HepG2 (cell line): ENCODE measurements around the gene CCDC87. TPM values are rescaled to one million over a fixed set of nuclear protein-coding genes. Genes with fewer than 3 reads are reported as not detected.

Source experiments
- ATAC-seq: fragments of 200-7000 bp; cut with Tn5 transposase; 3 replicates; pipeline ENCODE4 v1.9.1; 2020; ENCODE audit warnings: mild to moderate bottlenecking, moderate library complexity
- BruUV-seq: library from RNA; stranded (reverse); fragments of 400-500 nt; replicated peaks from 2 replicates; lab custom pipeline; 2021; lab: Mats Ljungman, UMichigan
- CTCF ChIA-PET: fragments of 300-600 bp; formaldehyde crosslinking; extraction: SDS; loops from one replicate; lab custom pipeline; 2021; ENCODE audit warnings: low total read pairs, inconsistent platforms, low intra/inter-chr PET ratio; lab: Yijun Ruan, JAX
- POLR2A ChIA-PET: fragments of 350-600 bp; sonication (Branson Sonifier 250); formaldehyde crosslinking; loops from one replicate; lab custom pipeline; 2020; ENCODE audit warnings: antibody characterized with exemption, inconsistent platforms; lab: Yijun Ruan, JAX
- DNase-seq: peaks from one replicate; pipeline ENCODE4 v3.0.0-alpha.2; 2015; ENCODE audit warnings: low spot score
- FAIRE-seq: peaks from 3 replicates; lab custom pipeline; 2011; peaks lifted over from hg19 to GRCh38; lab: Jason Lieb, UNC
- H2AFZ ChIP-seq: one replicate; pipeline ENCODE4 v1.6.1; 2011; ENCODE audit warnings: low read length, inconsistent platforms
- H3K27ac ChIP-seq: fragments of 300-600 bp; 3 replicates; pipeline ENCODE4 v1.8.0; 2011; ENCODE audit warnings: mixed run types, mild to moderate bottlenecking, mixed read lengths, low read length, inconsistent platforms; ENCODE audit not compliant: insufficient read depth; ENCODE audit errors: extremely low read length
- H3K27me3 ChIP-seq, 2 experiments: fragments of 200-600 bp in 1 of 2; 2 replicates in 1 of 2; 3 replicates in 1 of 2; pipeline versions ENCODE4 v1.6.0 to v1.8.0; 2011; ENCODE audit warnings: low read length in 2 of 2, mild to moderate bottlenecking in 2 of 2, moderate library complexity in 2 of 2, inconsistent platforms in 1 of 2; ENCODE audit not compliant: insufficient read depth in 2 of 2, control insufficient read depth in 1 of 2
- H3K36me3 ChIP-seq, 2 experiments: fragments of 200-600 bp in 1 of 2; replicated peaks in 1 of 2; 2 replicates in 1 of 2; 3 replicates in 1 of 2; pipeline versions ENCODE4 v1.5.1 to v1.8.0; 2011; ENCODE audit warnings: low read length in 2 of 2, inconsistent platforms in 1 of 2; ENCODE audit not compliant: insufficient read depth in 2 of 2, control insufficient read depth in 1 of 2
- H3K4me1 ChIP-seq: 2 replicates; pipeline ENCODE4 v1.5.1; 2012; ENCODE audit warnings: low read length, inconsistent platforms; ENCODE audit not compliant: insufficient read depth
- H3K4me2 ChIP-seq: 2 replicates; pipeline ENCODE4 v1.6.0; 2011; ENCODE audit warnings: low read depth, low read length, inconsistent platforms
- H3K4me3 ChIP-seq, 3 experiments: fragments of 200-600 bp in 1 of 3; sonication (generic), shearing (Covaris generic) in 1 of 3; replicated peaks in 1 of 3; 2 replicates each; pipeline ENCODE4 v1.5.1; 2011 to 2016; ENCODE audit warnings: low read length in 3 of 3, inconsistent platforms in 2 of 3, low read depth in 2 of 3, mild to moderate bottlenecking in 2 of 3, control low read depth in 1 of 3, mixed read lengths in 1 of 3; ENCODE audit not compliant: insufficient read depth in 1 of 3
- H3K79me2 ChIP-seq: one replicate; pipeline ENCODE4 v1.6.1; 2011; ENCODE audit warnings: low read length, inconsistent platforms; ENCODE audit not compliant: insufficient read depth
- H3K9ac ChIP-seq: 2 replicates; pipeline ENCODE4 v1.6.0; 2011; ENCODE audit warnings: mild to moderate bottlenecking, low read depth, low read length, inconsistent platforms; ENCODE audit not compliant: insufficient read depth
- H3K9me3 ChIP-seq: 2 replicates; pipeline ENCODE4 v1.5.1; 2012; ENCODE audit warnings: mild to moderate bottlenecking, low read length
- H4K20me1 ChIP-seq: 2 replicates; pipeline ENCODE4 v1.6.0; 2011; ENCODE audit warnings: inconsistent platforms, mild to moderate bottlenecking, low read length, moderate library complexity; ENCODE audit not compliant: insufficient read depth
- CSRNP1 ChIP-seq: sonication (generic); formaldehyde crosslinking; IDR thresholded peaks from 2 replicates; pipeline ENCODE4 v1.8.1; 2023; ENCODE audit warnings: mild to moderate bottlenecking, missing genetic modification reagents
- GMEB2 ChIP-seq: IDR thresholded peaks from 2 replicates; pipeline ENCODE4 v1.6.1; 2016; ENCODE audit warnings: missing biosample characterization, missing genetic modification reagents, low read depth
- HNF1B ChIP-seq: sonication (generic); formaldehyde crosslinking; IDR thresholded peaks from 2 replicates; pipeline ENCODE4 v1.5.1; 2020; ENCODE audit warnings: mild to moderate bottlenecking, moderate library complexity, missing genetic modification reagents
- MZF1 ChIP-seq: sonication (generic); formaldehyde crosslinking; IDR thresholded peaks from 2 replicates; pipeline ENCODE4 v1.8.1; 2023; ENCODE audit warnings: mild to moderate bottlenecking, missing genetic modification reagents, borderline replicate concordance
- SMAD1 ChIP-seq: sonication (generic); formaldehyde crosslinking; IDR thresholded peaks from 2 replicates; pipeline ENCODE4 v1.4.0; 2020; ENCODE audit warnings: missing genetic modification reagents, low read depth, mild to moderate bottlenecking, borderline replicate concordance
- ZBTB44 ChIP-seq: sonication (generic); formaldehyde crosslinking; IDR thresholded peaks from 2 replicates; pipeline ENCODE4 v1.4.0; 2020; ENCODE audit warnings: missing genetic modification reagents
- ZFP37 ChIP-seq: sonication (generic); formaldehyde crosslinking; IDR thresholded peaks from 2 replicates; pipeline ENCODE4 v1.4.0; 2020; ENCODE audit warnings: missing genetic modification reagents, borderline replicate concordance
- WGBS: methylation state at CpG from one replicate; pipeline ENCODE4 v1.1.6; 2017; ENCODE audit warnings: low lambda C conversion rate; 5-methylcytosine and 5-hydroxymethylcytosine counted together
- in situ Hi-C: cut with HindIII; loops from 2 replicates; pipeline ENCODE4 v1.10.0; 2017; ENCODE audit warnings: low pct_unique_long_range_greater_than_20kb; ENCODE audit not compliant: extremely low pct_ligation_motif_present
- intact Hi-C: fragments of 100-400 bp; cut with micrococcal nuclease; formaldehyde crosslinking; loops from one replicate; pipeline ENCODE4 v1.10.0; 2022; ENCODE audit not compliant: unreplicated experiment
- polyA plus RNA-seq, 8 experiments: library from polyadenylated mRNA; depleted of rRNA in 3 of 8; stranded (reverse) in 7 of 8; unstranded in 1 of 8; fragments of >200 nt; fragmentation: Illumina TruSeq in 4 of 8; extraction: Trizol in 4 of 8; gene quantifications; 2 replicates each; pipeline versions ENCODE4 v1.2.1 to v1.2.3, GENCODE V29; 2011 to 2016; ENCODE audit warnings: low read depth in 4 of 8, missing spikeins in 1 of 8, mixed read lengths in 1 of 8; ENCODE audit not compliant: insufficient read depth in 1 of 8
- total RNA-seq, 5 experiments: library from RNA; depleted of rRNA; stranded (reverse); fragments of >200 nt; fragmentation: Illumina TruSeq; extraction: Trizol; gene quantifications; 2 replicates each; pipeline ENCODE4 v1.2.3, GENCODE V29; 2016; ENCODE audit warnings: low read depth in 1 of 5
- TF ChIP-seq, protein P1 (sequence below): sonication (generic); formaldehyde crosslinking; IDR thresholded peaks from 2 replicates; pipeline ENCODE4 v1.9.0; 2021; ENCODE audit warnings: missing genetic modification reagents, mild to moderate bottlenecking, borderline replicate concordance

CCDC87 gene
- total and polyA plus RNA-seq, 2 of the 13 experiments (the other 11 are each of a cell fraction or from before 2014, with no cell fraction given), result 0.05 to 0.42 TPM

- TF ChIP-seq CSRNP1 (CRISPR knock-in tag) (no peak), SMAD1 (no peak)
These were observed 31.5 kb downstream of the CCDC87 start (continued) for GRCh38 chr11:66561178-66561974.

GRCh38 chr11:66559866-66560676, 32.8 kb downstream of the CCDC87 start:
- H4K20me1 ChIP-seq, result no peaks in the 10 kb centered on the region
- H3K27me3 ChIP-seq, result peaks cover 2 to 68% of the 10 kb centered on the region in 2 experiments; a peak in 4 of 5 replicates
- H3K4me3 ChIP-seq, result no peak overlapping the region
- H3K79me2 ChIP-seq, result no peaks in the 10 kb centered on the region
- H3K9ac ChIP-seq, result no peak overlapping the region
- CTCF ChIA-PET, result no interaction called here
- no peak overlapping the region for H3K27ac ChIP-seq
- in situ Hi-C loops, result loop anchor here (25.0 kb wide), 1 partner anchor 277 kb away; the partner anchor contains the start of gene RCE1
- BruUV-seq, result no TSS peak
- no peak for ATAC-seq
- H3K4me1 ChIP-seq, result no peaks in the 10 kb centered on the region
- WGBS, result 60% methylated on average over 13 of the region's 27 CpGs
- intact Hi-C loops, result no loop called here
- no peaks in the 10 kb centered on the region for H3K36me3 ChIP-seq
- POLR2A ChIA-PET, result interaction anchor here (0.5 to 0.8 kb wide), 2 partner anchors 47 to 57 kb away, joined by 3 read pairs; no protein-coding TSS in a partner anchor
- DNase-seq, result no peak
- no peaks in the 10 kb centered on the region for H3K9me3 ChIP-seq
- TF ChIP-seq HNF1B (no peak), MZF1 (CRISPR knock-in tag) (no peak), ZBTB44 (CRISPR knock-in tag) (no peak), ZFP37 (CRISPR knock-in tag) (no peak), GMEB2 (no peak)
- TF ChIP-seq, protein P1, sequence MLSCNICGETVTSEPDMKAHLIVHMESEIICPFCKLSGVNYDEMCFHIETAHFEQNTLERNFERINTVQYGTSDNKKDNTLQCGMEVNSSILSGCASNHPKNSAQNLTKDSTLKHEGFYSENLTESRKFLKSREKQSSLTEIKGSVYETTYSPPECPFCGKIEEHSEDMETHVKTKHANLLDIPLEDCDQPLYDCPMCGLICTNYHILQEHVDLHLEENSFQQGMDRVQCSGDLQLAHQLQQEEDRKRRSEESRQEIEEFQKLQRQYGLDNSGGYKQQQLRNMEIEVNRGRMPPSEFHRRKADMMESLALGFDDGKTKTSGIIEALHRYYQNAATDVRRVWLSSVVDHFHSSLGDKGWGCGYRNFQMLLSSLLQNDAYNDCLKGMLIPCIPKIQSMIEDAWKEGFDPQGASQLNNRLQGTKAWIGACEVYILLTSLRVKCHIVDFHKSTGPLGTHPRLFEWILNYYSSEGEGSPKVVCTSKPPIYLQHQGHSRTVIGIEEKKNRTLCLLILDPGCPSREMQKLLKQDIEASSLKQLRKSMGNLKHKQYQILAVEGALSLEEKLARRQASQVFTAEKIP (CRISPR knock-in tag), result no peak
- TF ChIP-seq, all 625 proteins: peak for 0
- no peak for FAIRE-seq
- H3K4me2 ChIP-seq, result no peak overlapping the region
- no peak overlapping the region for H2AFZ ChIP-seq
